Glutamatergic neuron (in vitro differentiated cells): ENCODE results near the gene GLCCI1. TPM values are rescaled to one million over a fixed set of nuclear protein-coding genes. Genes with fewer than 3 reads are reported as not detected.

ENCODE experiments used
- DNase-seq: peaks from one replicate; pipeline ENCODE4 v3.0.0; 2022
- H3K27ac Mint-ChIP-seq: one replicate; pipeline ENCODE4 v1.8.0; 2020; ENCODE audit warnings: mild to moderate bottlenecking, mixed read lengths, inconsistent platforms; ENCODE audit not compliant: unreplicated experiment
- H3K27me3 Mint-ChIP-seq: one replicate; pipeline ENCODE4 v1.8.0; 2020; ENCODE audit warnings: mild to moderate bottlenecking, moderate library complexity, mixed read lengths, inconsistent platforms; ENCODE audit not compliant: unreplicated experiment
- H3K36me3 Mint-ChIP-seq: one replicate; pipeline ENCODE4 v1.8.0; 2020; ENCODE audit warnings: mild to moderate bottlenecking, mixed read lengths, inconsistent platforms; ENCODE audit not compliant: unreplicated experiment
- H3K4me1 Mint-ChIP-seq: one replicate; pipeline ENCODE4 v1.8.0; 2020; ENCODE audit warnings: mild to moderate bottlenecking, low read depth, mixed read lengths, inconsistent platforms; ENCODE audit not compliant: unreplicated experiment
- H3K4me3 Mint-ChIP-seq: one replicate; pipeline ENCODE4 v1.8.0; 2020; ENCODE audit warnings: mild to moderate bottlenecking, mixed read lengths, inconsistent platforms; ENCODE audit not compliant: unreplicated experiment
- H3K9me3 Mint-ChIP-seq: one replicate; pipeline ENCODE4 v1.8.0; 2020; ENCODE audit warnings: mild to moderate bottlenecking, moderate library complexity, mixed read lengths, inconsistent platforms; ENCODE audit not compliant: unreplicated experiment
- total RNA-seq: library from RNA; stranded (reverse); fragmentation: NEBNext Ultra II Directional; extraction: Animal tissue kit (Norgen Biotek cat#: 25700); gene quantifications from one replicate; pipeline ENCODE4 v1.2.1, GENCODE V29; 2021; ENCODE audit not compliant: unreplicated experiment
- TF ChIP-seq, protein P1 (sequence below): fragments of 200-600 bp; sonication (generic); IDR thresholded peaks from one replicate; pipeline ENCODE4 v1.5.0; 2021; ENCODE audit not compliant: partially characterized antibody, unreplicated experiment

GLCCI1 gene
- total RNA-seq, 1 donor from 2014 or later = 30.7 TPM

DNA sequence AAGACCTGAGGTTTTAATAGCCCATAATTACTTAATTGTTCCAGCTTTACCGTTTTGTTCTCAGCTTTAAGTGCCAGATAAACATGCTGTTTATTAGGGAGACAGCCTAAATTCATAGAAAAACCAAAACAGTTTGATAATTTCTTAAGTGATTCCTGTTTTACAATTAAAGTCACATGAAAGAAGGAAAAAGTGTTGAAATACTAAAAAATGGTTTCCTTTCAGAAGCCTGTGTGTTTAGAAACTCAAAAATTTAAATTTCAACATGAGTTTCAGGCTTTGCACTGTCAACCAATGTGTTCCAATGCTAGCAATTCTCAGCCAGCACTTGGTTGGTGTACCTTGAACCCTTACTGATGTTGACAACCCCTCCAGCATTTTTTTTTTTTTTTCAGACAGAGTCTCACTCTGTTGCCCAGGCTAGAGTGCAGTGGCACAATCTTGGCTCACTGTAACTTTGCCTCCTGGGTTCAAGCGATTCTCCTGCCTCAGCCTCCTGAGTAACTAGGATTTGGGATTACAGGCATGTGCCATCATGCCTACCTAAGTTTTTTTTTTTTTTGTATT is 158.1 kb downstream of the GLCCI1 start:
- Mint-ChIP-seq H3K4me3 (no peak overlapping the region), H3K27me3 (peaks cover 4% of the 10 kb centered on the region), H3K4me1 (no peaks in the 10 kb centered on the region), H3K9me3 (peaks cover 1% of the 10 kb centered on the region), H3K27ac (no peak overlapping the region), H3K36me3 (no peaks in the 10 kb centered on the region)
- TF ChIP-seq, protein P1, sequence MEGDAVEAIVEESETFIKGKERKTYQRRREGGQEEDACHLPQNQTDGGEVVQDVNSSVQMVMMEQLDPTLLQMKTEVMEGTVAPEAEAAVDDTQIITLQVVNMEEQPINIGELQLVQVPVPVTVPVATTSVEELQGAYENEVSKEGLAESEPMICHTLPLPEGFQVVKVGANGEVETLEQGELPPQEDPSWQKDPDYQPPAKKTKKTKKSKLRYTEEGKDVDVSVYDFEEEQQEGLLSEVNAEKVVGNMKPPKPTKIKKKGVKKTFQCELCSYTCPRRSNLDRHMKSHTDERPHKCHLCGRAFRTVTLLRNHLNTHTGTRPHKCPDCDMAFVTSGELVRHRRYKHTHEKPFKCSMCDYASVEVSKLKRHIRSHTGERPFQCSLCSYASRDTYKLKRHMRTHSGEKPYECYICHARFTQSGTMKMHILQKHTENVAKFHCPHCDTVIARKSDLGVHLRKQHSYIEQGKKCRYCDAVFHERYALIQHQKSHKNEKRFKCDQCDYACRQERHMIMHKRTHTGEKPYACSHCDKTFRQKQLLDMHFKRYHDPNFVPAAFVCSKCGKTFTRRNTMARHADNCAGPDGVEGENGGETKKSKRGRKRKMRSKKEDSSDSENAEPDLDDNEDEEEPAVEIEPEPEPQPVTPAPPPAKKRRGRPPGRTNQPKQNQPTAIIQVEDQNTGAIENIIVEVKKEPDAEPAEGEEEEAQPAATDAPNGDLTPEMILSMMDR = no peak
- DNase-seq = no peak

DNA sequence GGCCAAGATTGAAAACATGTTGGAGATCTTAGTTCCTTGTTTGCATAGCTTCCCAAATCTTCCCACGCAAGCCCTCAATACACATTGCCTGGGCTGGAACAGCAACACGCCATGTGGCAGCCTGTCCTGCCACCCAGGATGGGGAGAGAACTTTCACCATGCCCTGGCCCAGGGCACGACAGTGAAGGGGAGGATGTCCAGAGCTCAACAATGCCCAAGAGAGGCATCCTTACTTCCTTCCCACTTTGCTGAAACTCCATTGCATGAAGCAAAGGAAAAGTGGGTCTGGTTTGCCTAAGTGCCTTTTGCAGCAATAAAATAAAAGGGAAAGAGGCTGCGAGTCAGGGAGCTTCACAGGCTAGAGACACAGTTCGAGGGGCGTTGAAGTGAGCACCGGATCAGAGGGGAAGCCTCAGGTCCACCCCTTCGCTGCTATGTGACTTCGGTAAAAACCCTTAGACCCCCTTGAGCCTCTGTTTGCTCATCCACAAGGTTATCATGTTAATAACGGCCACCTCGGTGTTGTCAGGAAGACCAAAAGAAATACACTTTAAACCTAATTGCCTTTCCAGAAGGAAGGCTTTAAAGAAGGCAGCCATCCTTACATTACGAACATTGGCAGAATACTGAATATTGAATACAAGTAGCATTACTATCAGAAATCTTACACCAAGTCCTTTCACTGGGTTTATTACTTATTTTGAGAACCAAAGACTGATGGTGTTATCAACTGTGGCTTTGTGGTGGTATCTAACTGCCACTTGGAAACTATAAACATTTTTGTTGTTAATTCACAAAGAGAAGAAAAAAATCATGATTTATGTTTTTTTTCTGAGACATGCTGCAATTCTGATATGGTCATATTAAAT is 160.1 kb downstream of the GLCCI1 start:
- TF ChIP-seq, protein P1 = no peak
- no peak for DNase-seq
- H3K4me3 Mint-ChIP-seq = no peak overlapping the region
- no peaks in the 10 kb centered on the region for H3K36me3 Mint-ChIP-seq
- no peak overlapping the region for H3K27ac Mint-ChIP-seq
- peaks cover 4% of the 10 kb centered on the region for H3K27me3 Mint-ChIP-seq
- no peaks in the 10 kb centered on the region for H3K4me1 Mint-ChIP-seq
- H3K9me3 Mint-ChIP-seq = peaks cover 1% of the 10 kb centered on the region

DNA sequence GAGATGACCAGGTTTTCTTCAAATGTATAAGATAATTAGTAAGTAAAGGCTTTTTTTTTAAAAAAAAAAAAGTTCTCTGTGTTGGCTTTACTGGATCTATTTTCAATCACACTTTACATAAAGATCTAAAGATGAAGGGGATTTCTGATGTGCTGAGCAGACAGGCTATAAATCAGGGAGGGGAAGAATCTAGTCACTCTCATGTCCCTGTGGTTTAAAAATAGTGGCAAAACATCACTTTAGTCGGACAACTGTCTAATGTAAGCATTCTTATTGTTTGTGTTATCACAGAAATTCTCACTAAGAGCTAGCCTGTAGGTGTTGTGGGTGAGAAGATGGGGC is 160.7 kb downstream of the GLCCI1 start:
- H3K4me3 Mint-ChIP-seq = no peak overlapping the region
- H3K36me3 Mint-ChIP-seq = no peaks in the 10 kb centered on the region
- H3K27me3 Mint-ChIP-seq = peaks cover 4% of the 10 kb centered on the region
- peaks cover 1% of the 10 kb centered on the region for H3K9me3 Mint-ChIP-seq
- no peaks in the 10 kb centered on the region for H3K4me1 Mint-ChIP-seq
- H3K27ac Mint-ChIP-seq = no peak overlapping the region
- TF ChIP-seq, protein P1 = no peak
- DNase-seq = no peak

DNA sequence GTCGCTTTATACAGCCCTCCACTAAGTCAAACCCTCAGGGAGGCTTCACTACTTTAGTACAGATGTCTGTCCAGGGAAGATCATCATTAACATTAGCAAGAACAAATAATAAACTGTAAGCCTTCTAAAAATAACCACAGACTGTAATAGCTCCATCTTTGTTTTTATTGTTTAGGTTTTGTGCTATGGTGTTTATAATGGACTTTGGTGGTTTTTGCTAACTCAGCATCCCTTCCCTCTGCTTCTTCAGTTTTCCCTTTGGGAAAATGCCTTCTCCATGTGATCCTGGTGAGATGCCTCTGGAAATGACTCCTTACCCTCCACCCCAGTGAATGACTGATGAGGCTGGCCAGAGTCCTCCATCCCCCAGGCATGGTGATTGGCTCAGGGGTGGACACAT is 162.1 kb downstream of the GLCCI1 start:
- no peak overlapping the region for H3K4me3 Mint-ChIP-seq
- no peaks in the 10 kb centered on the region for H3K27me3 Mint-ChIP-seq
- H3K27ac Mint-ChIP-seq = no peak overlapping the region
- TF ChIP-seq, protein P1 = no peak
- H3K9me3 Mint-ChIP-seq = peaks cover 1% of the 10 kb centered on the region
- H3K36me3 Mint-ChIP-seq = no peaks in the 10 kb centered on the region
- no peak for DNase-seq
- no peaks in the 10 kb centered on the region for H3K4me1 Mint-ChIP-seq
